ENCODE results near the gene VPS35L.

Gene VPS35L, protein sequence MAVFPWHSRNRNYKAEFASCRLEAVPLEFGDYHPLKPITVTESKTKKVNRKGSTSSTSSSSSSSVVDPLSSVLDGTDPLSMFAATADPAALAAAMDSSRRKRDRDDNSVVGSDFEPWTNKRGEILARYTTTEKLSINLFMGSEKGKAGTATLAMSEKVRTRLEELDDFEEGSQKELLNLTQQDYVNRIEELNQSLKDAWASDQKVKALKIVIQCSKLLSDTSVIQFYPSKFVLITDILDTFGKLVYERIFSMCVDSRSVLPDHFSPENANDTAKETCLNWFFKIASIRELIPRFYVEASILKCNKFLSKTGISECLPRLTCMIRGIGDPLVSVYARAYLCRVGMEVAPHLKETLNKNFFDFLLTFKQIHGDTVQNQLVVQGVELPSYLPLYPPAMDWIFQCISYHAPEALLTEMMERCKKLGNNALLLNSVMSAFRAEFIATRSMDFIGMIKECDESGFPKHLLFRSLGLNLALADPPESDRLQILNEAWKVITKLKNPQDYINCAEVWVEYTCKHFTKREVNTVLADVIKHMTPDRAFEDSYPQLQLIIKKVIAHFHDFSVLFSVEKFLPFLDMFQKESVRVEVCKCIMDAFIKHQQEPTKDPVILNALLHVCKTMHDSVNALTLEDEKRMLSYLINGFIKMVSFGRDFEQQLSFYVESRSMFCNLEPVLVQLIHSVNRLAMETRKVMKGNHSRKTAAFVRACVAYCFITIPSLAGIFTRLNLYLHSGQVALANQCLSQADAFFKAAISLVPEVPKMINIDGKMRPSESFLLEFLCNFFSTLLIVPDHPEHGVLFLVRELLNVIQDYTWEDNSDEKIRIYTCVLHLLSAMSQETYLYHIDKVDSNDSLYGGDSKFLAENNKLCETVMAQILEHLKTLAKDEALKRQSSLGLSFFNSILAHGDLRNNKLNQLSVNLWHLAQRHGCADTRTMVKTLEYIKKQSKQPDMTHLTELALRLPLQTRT

DNA sequence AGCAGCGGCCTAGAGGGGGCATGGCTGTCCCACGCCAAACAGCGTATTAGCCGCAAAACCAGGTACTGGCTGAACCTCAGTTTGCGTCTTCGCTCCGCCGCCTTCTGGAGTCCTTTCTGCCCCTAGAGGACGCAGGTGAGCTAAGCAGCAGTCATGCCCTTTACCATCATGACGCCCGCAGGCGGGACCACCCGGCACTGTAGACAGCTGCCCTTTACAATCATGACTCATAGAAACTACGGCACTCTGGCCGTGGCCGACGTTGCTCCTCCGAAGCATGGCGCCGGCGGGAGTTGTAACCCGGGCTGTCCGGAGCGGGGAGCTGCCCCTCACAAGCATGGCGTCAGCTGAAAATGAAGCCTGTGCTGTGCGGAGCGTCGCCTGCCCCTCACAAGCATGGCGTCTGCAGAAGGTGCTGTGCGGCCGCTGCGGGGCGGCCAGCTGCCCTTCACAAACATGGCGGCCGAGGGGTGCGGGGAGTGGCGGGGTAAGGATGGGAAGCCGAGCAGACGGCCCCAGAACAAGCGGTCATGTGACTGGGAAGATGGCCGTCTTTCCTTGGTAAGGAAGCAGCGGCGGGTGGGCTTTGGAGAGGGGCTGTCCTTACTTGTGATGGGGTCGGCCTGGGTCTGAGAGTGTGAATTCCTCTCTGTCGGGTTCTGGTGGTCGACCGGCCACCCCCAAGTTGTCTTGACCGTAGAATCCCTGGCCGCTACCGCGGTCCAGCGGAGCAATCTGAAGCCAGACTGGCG lies at the start of gene VPS35L:
TSS of gene VPS35L (plus strand) at position 518 of the 752 bp plus-strand sequence. CDS start at position 545, 27 bp downstream.
- peak; percentile 95 for DNase-seq

- DNase-seq: no peak
Observed at GRCh38 chr16:19506965-19507364, 48.5 kb upstream of the VPS35L start.

GRCh38 chr16:19507867-19508266 lies 47.6 kb upstream of the VPS35L start:
- no peak for DNase-seq

GRCh38 chr16:19512297-19512696 lies 43.2 kb upstream of the VPS35L start:
- DNase-seq: no peak

DNA sequence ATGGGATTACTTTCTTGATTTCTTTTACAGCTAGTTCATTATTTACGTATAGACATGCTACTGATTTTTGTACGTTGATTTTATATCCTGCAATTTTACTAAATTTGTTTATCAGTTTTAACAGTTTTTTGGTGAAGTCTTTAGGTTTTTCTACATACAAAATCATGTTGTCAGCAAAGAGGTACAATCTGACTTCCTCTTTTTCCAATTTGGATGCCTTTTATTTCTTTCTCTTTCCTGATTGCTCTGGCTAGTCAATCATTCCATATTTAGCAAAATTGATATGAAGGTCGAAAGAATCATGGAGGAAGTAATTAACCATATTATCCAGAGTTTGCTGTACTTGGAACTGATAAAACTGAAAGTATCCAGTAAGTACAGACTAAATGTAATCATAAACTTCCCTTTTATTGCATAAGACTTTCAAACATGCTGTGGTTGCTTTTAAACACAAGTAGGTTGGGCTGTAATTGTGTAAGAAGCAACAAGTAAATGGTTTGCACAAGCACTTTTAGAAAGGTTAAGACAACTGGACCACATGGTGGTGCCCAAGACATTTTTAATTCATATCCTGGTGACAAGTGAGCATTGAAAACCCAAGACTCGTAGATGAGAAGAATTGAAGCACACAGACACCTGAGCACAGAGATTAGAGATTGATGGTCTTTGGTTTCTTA lies 42.0 kb upstream of the VPS35L start:
- DNase-seq: no peak

GRCh38 chr16:19515757-19516156 lies 39.7 kb upstream of the VPS35L start:
- no peak for DNase-seq

DNA sequence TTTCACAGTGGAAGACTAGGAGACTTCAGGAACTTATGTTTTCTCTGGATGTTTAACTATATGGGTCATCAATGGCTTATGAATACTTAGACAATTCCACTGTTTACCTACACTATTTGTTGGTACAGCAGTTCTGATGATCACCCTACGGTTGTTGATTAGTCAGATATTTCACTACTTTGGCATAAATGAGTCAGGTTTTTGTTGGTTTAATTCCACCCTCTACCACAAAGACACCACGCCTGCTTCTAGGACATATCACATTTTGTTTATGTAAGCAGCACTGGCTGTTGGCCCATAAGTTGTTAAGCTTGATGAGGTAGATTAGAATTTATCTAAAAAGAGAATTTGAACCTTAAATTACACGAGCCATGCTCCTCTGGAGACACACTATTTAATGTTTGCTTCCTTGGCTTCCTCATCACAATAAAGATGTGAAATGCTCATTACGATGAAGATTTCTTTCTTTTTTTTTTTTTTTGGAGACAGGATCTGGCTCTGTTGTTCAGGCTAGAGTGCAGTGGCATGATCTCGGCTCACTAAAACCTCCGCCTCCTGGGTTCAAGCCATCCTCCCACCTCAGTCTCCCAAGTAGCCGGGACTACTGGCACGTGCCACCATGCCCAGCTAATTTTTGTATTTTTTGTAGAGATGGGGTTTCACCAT lies 37.9 kb upstream of the VPS35L start:
- no peak for DNase-seq

GRCh38 chr16:19518388-19518787 lies 37.1 kb upstream of the VPS35L start:
- no peak for DNase-seq

GRCh38 chr16:19520861-19521331 lies 34.6 kb upstream of the VPS35L start:
- DNase-seq: peak; percentile 18

DNA sequence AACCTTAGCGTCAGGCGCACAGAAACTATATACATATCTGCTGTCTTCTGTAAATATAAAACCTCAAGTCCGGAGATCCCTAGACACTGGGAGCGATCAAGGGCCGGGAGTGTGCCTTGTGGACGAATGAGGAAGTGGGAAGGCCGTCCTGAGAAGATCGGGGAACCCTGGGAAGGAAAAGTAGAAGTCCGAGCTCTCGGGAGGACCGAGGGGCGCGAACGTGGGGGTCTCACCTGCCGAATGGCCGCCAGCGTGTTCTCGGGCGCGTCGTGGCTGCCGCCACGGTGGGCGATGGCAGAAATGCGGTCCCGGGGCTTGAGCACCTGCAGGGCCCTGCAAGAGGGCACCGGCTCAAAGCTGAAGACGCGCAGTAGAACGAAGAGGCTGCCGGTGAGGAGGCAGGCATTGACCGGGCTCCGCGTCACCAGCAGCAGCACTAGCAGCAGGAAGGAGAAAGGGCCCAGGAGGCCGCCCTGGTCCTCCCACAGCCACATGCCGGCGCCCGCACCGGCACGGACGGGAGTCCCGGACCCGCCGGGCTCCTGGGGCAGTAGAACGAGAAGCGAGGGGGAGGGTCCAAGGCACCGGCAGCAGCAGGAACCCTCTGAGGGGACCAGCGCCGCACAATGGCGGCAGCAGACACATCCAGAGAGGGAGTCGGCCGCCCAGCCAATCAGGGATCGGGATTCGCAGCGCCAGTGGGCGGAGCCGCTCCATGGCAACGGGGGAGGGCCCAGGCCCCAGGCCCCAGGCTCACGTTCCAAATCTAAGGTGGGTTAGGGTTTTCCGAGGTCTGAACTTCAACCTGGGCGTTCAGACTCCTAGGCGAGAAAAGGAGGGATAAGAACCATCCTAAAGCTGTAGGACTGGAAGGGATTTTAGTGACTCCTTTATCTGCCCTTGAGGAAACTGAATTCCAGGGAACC lies 33.8 kb upstream of the VPS35L start, which contains the start of gene GDE1:
TSS of gene GDE1 (minus strand) at position 628 of the 926 bp plus-strand sequence. CDS start at position 494, 134 bp downstream.
- DNase-seq: peak; percentile 94

DNA sequence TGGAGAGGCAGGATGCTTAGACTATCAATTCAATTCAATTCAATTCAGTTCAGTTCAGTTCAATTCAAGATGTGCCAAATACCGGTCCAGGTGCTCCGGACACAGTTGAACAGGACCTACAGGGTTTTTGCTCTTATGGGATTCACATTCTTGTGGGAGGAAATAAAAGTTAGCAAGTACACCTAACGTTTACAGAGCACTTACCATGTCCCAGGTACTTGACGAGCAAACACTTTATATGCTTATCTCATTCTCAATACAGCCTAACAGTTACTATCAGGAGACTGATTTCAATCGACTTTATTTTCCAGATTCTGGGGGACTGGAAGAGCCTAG lies 33.1 kb upstream of the VPS35L start:
- no peak for DNase-seq

DNA sequence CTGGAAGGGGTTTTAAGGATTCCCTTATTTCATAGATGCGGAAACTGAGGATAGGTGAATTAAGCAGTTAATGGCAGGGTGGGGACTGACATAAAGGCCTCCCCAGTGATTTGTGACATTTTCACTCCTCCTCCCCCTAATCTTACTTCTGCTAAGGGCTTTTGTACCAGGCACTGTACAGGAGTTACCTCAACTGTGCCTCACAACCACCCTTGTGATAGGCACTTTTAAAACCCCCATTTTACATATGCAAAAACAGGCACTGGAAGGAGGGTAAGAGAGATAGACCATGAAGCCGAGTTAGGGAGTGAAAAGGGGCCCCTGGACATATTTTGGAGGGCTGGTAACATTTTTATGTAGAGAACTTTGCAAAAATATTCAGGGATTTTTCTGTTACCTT lies 32.7 kb upstream of the VPS35L start:
- DNase-seq: no peak

- no peak for DNase-seq
Observed at GRCh38 chr16:19523184-19523558, 32.3 kb upstream of the VPS35L start.

DNA sequence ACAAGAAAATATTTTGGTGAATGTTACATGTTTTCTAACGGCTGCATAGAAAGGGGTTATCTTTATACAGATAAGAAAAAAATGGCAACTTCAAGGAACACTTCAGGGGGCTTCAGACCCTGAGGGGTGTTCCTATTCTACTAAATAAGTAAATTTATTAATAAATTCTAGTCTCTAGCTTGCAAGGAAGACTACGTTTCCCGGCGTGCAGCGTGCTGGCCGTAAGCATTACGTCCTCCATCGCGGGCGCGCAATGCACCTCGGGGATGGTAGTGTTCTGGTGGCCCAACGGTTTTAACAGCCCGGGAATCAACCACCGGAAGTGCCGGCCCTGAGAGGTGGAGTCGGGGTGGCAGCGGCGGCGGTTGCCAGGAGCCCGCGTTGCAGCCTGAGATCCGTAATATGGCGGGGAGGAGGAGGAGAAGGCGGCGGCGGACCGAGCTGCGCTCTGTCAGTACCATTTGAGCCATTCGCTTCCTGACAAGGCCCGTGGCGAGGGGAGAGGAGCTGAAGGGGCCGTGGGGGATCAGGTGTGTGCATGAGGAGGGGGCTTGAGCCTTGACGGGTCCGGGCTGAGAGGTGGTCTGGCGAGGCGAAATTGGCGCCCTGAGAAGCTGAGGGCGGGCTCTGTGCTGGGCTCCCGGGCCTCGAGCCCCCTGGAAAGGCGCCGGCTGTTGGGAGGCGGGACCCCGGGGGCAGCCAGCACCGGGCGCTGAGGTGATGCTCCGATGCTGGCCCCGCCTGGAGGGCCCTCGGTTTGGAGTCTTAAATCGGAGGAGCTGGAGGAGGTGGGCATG lies 31.7 kb upstream of the VPS35L start, which contains the start of gene CCP110:
TSS of gene CCP110 (plus strand) at position 384 of the 797 bp plus-strand sequence. CDS start 3,940 bp downstream, outside the sequence.
- peak; percentile 96 for DNase-seq

- no peak for DNase-seq
Observed at GRCh38 chr16:19524356-19524615, 31.2 kb upstream of the VPS35L start.

GRCh38 chr16:19524616-19525384 lies 30.7 kb upstream of the VPS35L start:
- DNase-seq: no peak

- DNase-seq: no peak
Observed at GRCh38 chr16:19525385-19525723, 30.1 kb upstream of the VPS35L start.

- DNase-seq: no peak
Observed at GRCh38 chr16:19527161-19527560, 28.3 kb upstream of the VPS35L start.

DNA sequence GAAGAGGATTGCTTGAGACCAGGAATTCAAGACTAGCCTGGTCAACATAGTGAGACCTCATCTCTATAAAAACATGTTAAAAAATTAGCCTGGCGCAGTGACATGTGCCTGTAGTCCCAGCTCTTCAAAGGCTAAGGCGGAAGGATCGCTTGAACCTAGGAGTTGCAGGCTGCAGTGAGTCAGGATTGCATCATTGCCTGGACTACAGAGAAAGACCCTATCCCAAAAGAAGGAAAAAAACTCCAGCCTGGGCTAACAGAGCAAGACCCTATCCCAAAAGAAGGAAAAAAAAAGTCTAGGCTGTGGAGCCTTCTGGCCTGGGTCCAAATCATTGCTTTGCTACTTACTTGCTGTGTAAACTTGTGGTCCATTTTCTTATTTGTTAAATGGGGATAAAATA lies 26.8 kb upstream of the VPS35L start:
- DNase-seq: no peak
